Measurements from ENCODE around the gene TTLL13. TPM values are rescaled to one million over a fixed set of nuclear protein-coding genes. Genes with fewer than 3 reads are reported as not detected.
A peak's percentile ranks its signal among the peaks of the same experiment; 100 is the strongest.
"Not testable (repeated sequence)": the region's sequence is repeated elsewhere in the genome, so short reads cannot be mapped to it uniquely, and the experiment has no call there.

TTLL13 gene
- total RNA-seq, 6 donors from 2014 or later: 0.39 to 0.89 (median 0.49) TPM; not detected in 3

GRCh38 chr15:90294601-90295269 lies 45.4 kb downstream of the TTLL13 start:
- H3K27ac ChIP-seq: no peak overlapping the region
- no peaks in the 10 kb centered on the region for H3K9me3 ChIP-seq
- H3K4me3 ChIP-seq: no peak overlapping the region
- no peaks in the 10 kb centered on the region for H3K36me3 ChIP-seq
- 74 to 80% methylated on average over 13 of the region's 16 CpGs for WGBS, 2 donors
- H3K27me3 ChIP-seq: no peaks in the 10 kb centered on the region
- DNase-seq (peak in 1 of 2 donors; percentile 70), ATAC-seq (ENCODE audit: low FRiP score in 2 of 2) (peak in 1 of 2 donors; percentile 15)
- TF ChIP-seq, protein P1, sequence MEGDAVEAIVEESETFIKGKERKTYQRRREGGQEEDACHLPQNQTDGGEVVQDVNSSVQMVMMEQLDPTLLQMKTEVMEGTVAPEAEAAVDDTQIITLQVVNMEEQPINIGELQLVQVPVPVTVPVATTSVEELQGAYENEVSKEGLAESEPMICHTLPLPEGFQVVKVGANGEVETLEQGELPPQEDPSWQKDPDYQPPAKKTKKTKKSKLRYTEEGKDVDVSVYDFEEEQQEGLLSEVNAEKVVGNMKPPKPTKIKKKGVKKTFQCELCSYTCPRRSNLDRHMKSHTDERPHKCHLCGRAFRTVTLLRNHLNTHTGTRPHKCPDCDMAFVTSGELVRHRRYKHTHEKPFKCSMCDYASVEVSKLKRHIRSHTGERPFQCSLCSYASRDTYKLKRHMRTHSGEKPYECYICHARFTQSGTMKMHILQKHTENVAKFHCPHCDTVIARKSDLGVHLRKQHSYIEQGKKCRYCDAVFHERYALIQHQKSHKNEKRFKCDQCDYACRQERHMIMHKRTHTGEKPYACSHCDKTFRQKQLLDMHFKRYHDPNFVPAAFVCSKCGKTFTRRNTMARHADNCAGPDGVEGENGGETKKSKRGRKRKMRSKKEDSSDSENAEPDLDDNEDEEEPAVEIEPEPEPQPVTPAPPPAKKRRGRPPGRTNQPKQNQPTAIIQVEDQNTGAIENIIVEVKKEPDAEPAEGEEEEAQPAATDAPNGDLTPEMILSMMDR (IDR thresholded peaks at IDR 0.05): no peak
- no peak for TF ChIP-seq POLR2AphosphoS5 (IDR thresholded peaks at IDR 0.05)
- no peak for TF ChIP-seq POLR2A (IDR thresholded peaks at IDR 0.05)
- no peak for TF ChIP-seq EP300 (IDR thresholded peaks at IDR 0.05)
- H3K4me1 ChIP-seq: peaks cover 0 to 9% (median 0%) of the 10 kb centered on the region in 4 donors

DNA sequence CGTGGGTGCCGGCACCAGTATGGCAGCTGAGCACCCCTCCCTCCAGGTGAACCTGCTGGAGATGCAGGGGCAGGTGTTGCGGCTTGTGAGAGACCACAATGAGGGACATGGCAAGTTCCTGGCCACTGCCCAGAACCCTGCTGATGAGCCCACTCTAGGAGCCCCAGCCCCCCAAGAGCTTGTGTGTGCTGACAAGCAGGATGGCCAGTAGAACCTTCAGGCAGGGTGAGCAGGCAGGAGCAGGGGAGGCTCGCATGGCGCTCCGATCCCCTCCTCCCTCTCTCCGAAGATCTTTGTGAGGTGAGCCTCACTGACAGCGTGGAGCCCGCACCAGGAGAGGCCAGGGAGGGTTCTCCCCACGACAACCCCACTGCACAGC lies 45.9 kb downstream of the TTLL13 start:
- Histone ChIP-seq H3K4me1 (peaks cover 0 to 9% (median 0%) of the 10 kb centered on the region in 4 donors), H3K9me3 (no peaks in the 10 kb centered on the region), H3K27ac (no peak overlapping the region), H3K4me3 (no peak overlapping the region), H3K36me3 (no peaks in the 10 kb centered on the region), H3K27me3 (no peaks in the 10 kb centered on the region)
- DNase-seq (no peak), ATAC-seq (ENCODE audit: low FRiP score in 2 of 2) (peak in 1 of 2 donors; percentile 37)
- WGBS, 2 donors: 65 to 76% methylated on average over 10 of the region's 10 CpGs
- TF ChIP-seq POLR2AphosphoS5 (IDR thresholded peaks at IDR 0.05) (no peak), POLR2A (IDR thresholded peaks at IDR 0.05) (no peak)
- TF ChIP-seq, protein P1 (IDR thresholded peaks at IDR 0.05): no peak

DNA sequence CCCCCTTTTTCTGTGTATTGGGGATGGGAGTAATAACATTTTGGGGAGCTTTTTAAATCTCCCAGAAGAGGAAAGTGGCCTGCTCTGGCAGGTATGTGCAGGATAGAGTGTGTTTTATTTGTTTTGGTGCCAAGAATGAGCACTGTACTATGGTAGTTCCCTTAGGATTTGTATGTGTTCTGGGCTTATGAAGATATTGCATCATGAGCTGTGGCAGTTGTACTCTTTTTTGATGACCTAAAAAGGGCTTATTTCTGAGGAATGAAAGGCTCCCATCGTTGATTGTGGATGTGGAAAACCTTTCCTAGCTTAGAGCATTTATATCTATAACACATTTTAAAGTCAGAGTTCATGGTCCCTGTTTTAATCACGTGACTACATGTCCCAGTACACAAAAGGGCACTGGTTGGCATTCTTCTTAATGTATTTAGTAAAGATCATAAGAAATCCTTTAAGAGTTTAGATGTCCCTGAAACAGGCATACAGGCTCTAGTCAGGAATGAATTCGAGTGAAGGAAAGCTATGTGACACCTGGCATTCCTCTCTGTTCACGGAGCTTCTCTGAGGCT lies 47.0 kb downstream of the TTLL13 start:
- DNase-seq; ATAC-seq (ENCODE audit: low FRiP score in 2 of 2); H3K4me3 ChIP-seq; H3K27me3 ChIP-seq; H3K36me3 ChIP-seq; H3K9me3 ChIP-seq; H3K27ac ChIP-seq: not testable (repeated sequence)
- H3K4me1 ChIP-seq: peaks cover under 1 to 15% (median 6%) of the 10 kb centered on the region in 4 donors
- 68 to 72% methylated on average over 4 of the region's 4 CpGs for WGBS, 2 donors

- H3K27me3 ChIP-seq: no peaks in the 10 kb centered on the region
- no peak overlapping the region for H3K4me3 ChIP-seq
- WGBS, 2 donors: 51 to 58% methylated on average over 4 of the region's 4 CpGs
- DNase-seq: no peak
- TF ChIP-seq POLR2AphosphoS5 (IDR thresholded peaks at IDR 0.05) (no peak), EP300 (IDR thresholded peaks at IDR 0.05) (no peak), POLR2A (IDR thresholded peaks at IDR 0.05) (no peak)
- TF ChIP-seq, protein P1 (IDR thresholded peaks at IDR 0.05): no peak
- H3K36me3 ChIP-seq: no peaks in the 10 kb centered on the region
- peaks cover 2 to 17% (median 7%) of the 10 kb centered on the region in 4 donors for H3K4me1 ChIP-seq
- H3K9me3 ChIP-seq: no peaks in the 10 kb centered on the region
- no peak for ATAC-seq (ENCODE audit: low FRiP score in 2 of 2)
- no peak overlapping the region for H3K27ac ChIP-seq
These were observed 47.7 kb downstream of the TTLL13 start for GRCh38 chr15:90297021-90297420.

DNA sequence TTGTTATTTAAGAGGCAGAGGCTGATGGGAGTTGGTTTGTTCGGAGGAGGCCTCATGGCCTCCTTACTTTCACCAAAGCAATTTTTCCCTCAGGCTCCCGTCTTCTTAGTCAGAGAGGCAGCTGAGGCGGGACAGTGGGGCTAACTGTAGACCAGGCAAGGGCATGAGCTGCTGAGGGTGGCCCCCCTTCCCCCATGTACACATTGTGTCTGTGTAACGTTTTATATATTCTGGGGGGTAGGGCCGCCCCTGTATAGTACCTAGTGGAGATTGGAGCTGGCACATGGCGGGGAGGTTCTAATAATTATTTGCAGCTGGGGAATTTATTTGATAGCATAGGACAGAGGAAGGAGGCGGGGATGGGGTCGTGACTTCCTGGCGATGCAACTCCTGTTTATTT lies 51.2 kb downstream of the TTLL13 start:
- WGBS, 2 donors: 87 to 93% methylated on average over 9 of the region's 9 CpGs
- DNase-seq (no peak), ATAC-seq (ENCODE audit: low FRiP score in 2 of 2) (no peak)
- H3K4me3 ChIP-seq: no peak overlapping the region
- no peaks in the 10 kb centered on the region for H3K36me3 ChIP-seq
- H3K9me3 ChIP-seq: no peaks in the 10 kb centered on the region
- H3K4me1 ChIP-seq: peaks cover 2 to 8% (median 7%) of the 10 kb centered on the region in 4 donors
- no peak overlapping the region for H3K27ac ChIP-seq
- TF ChIP-seq POLR2AphosphoS5 (IDR thresholded peaks at IDR 0.05): no peak
- no peak for TF ChIP-seq EP300 (IDR thresholded peaks at IDR 0.05)
- TF ChIP-seq, protein P1 (IDR thresholded peaks at IDR 0.05): no peak
- no peak for TF ChIP-seq POLR2A (IDR thresholded peaks at IDR 0.05)
- no peaks in the 10 kb centered on the region for H3K27me3 ChIP-seq

Measured in upper lobe of left lung (tissue), 6 donors.